Endometrium (tissue), 2 donors: ENCODE measurements around the gene ZNF485.
"Not testable (repeated sequence)": the region's sequence is repeated elsewhere in the genome, so short reads cannot be mapped to it uniquely, and the experiment has no call there.

Source experiments
- FAIRE-seq: peaks from 2 replicates; lab custom pipeline; 2012; peaks lifted over from hg19 to GRCh38; lab: Jason Lieb, UNC
- donor health status: control.
- donor health status: control.

The ZNF485 gene

DNA sequence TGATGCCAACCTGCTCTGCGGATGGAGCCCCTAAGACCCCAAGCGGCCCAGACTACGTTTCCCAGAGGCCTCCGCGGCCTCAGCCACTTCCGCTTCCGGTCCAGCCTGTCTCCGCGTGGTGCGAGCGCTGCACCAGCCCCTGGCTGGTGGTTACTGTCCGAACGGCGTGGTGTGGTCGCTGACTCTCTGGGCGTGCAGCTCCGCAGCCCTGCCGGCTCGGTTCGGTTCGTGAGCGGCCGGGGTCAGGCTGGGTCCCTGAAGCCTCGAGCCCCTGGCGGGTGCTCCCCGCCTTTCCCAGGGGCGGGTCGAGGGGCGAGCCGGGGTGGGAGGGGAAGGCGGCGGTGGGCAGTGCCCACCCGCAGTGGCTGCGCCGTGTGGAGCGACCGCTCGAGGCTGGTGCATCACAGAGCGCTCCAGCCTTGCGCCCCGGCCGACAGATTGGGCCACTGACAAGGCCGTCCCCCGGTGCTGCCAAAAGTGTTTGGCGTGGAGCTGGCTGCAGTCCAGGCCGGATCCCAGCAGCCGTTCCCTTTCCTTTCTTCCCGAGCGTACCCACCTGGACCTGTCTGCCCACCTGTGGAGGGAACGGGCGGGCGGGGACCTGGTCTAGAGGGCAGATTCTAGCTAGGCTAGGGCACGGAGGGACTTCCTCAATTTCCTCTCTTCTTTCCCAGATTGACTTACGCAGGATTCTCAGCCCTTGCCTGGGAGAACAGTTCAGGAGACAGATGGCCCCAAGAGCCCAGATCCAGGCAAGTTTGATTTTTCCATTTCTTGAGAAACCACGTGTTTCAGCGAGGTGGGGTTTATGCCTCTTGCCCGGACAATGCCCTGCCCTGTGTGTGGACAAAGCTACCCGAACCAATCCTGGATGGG lies at the start of gene ZNF485:
Gene ZNF485, plus strand, starts transcription at position 116 of the 876 bp plus-strand sequence. Its CDS starts 613 bp downstream, at position 729.
- no peak for FAIRE-seq

DNA sequence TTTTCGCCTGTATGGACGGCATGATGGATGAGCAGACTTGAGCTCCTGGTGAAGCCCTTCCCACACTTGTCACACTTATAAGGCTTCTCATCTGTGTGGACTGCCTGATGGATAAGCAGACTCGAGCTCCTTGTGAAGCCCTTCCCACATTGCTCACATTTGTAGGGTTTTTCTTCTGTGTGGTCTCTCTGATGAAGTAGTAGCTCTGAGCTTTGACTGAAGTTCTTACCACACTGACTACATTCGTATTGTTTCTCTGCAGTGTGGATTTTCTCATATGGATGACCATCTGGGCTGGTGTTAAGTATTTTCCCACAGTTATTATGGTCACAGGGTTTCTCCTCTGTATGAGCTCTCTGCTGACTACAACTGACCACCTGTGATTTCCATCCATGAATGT lies 49.0 kb upstream of the ZNF485 start:
- FAIRE-seq: no peak

DNA sequence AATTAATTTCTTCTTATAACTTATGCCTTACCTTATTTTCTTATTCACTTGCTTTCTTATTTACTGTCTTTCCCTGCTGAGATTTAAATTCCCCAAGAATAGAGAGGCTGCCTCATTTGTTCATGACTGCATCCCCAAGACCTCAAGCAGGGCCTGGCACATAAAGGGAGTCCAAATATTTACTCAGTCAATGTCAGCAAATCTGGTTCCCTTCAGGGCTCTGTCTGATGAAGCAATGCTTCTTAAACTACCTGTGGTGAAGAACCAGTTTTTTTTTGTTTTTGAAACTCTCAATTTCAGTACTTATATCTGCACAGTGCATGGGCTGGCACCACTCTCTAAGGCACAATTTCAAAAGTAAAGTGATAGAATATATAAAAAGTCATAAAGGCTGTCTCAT lies 36.6 kb upstream of the ZNF485 start:
- FAIRE-seq: no peak

DNA sequence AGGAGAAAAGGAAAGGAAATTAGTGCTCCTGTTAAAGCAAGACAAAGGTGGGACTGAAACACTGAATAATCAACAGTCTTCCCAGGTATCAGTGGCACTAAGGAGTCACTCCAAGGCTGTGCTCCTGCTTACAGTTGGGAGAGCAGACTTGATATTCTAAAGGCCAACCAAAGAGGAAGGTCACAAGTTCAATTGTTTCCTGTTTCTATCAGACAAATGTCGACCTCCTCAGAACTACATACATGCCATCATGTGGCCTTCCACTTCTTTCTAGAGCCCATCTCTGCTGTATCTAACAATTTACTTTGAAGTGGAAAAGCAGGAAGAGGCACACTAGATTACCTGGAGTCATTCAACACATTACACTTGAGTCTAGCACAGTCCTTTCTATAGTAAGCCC lies 35.3 kb upstream of the ZNF485 start:
- no peak for FAIRE-seq

DNA sequence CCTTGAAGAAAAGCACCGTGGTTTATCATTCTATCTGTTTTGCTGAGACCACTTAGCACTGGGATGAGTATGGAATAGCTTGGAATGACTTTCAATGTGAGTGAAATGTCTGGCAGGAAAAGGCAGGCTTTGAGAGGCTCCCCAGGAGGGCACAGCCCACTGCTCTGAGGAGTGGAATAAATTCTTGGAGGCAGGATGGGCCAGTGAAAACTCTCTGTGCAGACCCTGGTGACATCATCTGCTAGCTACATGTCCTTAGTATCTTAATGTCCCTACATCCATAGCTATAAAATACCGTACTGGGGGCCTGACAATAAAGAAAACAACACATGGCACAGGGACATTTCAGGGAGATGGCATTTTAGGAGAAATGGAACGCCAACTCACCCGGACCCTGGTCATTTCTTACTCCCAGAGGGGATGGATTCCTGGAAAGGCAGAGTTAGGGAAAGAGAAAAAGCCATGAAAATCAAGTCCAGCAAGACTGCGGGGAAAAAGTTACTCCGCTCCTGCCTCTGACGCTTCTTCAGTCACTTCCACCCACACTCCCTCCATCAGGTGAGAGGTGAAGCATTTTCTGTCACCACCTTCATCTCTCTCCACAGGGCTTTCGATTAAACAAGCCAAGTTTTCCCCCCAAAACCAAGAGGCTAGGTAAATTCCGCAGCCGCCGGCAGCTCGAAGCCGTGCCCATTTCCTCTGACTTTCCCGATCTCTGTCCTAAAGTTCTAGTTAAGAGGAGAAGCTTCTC lies 32.8 kb upstream of the ZNF485 start:
- FAIRE-seq: no peak

DNA sequence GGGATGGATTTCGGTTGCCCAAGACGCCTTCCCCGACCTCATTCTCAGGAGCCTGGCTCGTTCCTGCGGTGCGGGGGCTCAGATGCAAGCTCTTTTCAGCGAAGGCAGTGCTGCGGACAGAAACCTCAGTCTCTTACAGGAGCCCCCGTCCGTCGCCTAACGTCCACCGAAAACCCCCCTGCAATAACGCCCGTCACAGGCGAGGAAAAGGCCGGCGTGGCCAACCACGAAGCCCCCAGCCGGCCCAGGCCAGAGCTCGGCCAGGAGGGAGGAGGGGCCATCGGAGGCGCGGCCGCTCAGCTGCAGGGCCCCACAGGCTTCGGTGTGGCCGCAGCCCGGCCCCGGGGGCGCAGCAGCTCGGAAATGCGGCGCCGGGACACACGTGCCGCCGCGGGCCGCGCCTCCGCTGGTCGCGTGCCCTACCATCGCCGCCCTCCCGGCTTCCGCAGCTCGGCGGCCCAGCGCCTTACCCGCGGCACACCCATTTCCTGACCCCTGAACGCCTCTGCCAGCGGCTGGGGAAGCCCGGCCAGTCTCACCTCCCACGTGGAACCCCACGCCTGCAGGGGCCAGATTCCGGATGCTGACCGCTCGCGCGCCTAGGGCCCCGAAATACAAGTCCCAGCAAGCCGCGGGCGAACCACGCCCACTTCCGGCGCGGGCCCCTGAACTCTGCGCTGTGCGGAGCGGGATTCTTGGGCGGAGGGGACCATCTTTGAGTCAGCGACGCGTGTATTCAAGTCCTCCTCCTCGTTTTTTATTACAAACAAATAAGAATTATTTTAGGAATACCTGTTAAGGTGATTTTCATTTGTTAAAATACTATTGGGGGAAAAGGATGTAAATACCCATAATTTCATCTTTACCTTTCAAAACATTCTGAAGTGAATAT lies 32.0 kb upstream of the ZNF485 start, which contains the start of gene ZNF239:
Gene ZNF239, minus strand, starts transcription at position 616 of the 892 bp plus-strand sequence. CDS start 16,537 bp downstream, outside the sequence.
- peak; percentile 86 for FAIRE-seq

DNA sequence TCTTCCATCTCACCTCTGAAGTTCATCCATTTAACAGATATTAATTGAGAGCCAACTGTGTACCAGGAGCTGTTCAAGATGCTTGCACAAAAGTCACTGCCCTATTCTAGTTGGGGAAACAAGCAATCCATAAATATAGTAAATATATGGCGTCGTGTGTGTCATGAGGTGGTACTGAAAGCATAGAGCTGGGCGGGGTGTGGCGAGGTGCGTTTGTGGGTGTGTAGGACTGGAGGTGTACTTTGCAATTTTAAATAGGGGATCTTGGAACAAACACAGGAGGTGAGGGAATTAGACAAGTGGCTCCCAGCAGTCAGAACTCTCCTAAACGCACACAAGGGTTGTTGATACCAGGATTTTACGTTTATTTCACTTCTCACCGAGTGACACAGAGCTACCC lies 31.3 kb upstream of the ZNF485 start:
- FAIRE-seq: no peak

DNA sequence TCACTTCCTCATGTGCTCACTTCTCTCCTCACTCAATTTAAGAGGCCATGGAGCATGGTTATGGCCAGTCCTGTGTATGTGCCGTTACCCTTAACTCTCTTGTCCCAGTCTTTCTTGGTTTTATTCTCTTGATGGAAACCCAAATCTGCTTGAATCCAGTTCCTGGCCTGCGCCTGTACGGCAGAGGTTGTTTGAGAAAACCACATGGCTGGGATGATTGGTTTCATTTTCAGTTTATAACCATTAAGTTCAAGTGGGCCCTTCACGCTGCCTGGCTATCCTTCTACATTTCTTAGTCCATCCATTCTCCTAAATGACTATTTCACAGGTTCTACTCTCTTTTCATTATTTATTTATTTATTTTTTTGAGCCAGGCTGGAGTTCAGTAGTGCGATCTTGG lies 30.2 kb upstream of the ZNF485 start:
- FAIRE-seq: no peak

DNA sequence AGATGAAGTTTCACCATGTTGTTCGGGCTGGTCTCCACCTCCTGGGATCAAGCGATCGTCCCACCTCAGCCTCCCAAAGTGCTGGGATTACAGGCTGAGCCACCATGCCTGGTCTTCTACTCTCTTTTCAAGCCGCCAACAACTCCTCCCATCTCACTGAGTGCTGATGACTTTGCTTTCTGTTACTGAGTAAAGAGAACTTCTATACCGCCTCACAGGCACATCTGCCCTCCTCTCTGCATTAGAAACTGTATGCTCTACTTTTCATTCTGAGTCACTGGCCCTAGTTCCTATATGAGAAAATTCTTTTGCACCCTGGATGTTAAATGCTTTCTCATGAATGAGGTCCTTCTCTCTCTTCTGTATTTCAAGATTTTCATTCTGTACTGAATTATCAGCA lies 29.7 kb upstream of the ZNF485 start:
- no peak for FAIRE-seq

DNA sequence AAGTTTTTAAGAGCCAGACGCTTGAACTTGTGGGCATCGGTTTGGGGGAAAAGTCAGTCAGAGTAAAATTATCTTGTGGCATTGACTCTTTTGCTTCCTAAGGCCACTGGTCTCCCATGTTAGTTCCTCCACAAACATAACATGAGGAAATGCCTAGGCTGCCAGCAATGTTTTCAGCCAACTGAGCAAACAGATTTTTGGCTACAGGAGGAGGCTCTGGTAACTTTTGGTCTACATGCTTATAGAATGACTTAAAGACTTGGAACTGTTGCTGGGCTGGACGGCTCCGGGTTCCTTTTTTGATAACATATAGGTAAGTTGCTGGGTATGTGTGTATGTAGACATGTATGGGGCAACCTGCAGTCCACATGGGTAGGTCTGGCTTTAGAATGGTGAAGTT lies 22.2 kb upstream of the ZNF485 start:
- FAIRE-seq: no peak

DNA sequence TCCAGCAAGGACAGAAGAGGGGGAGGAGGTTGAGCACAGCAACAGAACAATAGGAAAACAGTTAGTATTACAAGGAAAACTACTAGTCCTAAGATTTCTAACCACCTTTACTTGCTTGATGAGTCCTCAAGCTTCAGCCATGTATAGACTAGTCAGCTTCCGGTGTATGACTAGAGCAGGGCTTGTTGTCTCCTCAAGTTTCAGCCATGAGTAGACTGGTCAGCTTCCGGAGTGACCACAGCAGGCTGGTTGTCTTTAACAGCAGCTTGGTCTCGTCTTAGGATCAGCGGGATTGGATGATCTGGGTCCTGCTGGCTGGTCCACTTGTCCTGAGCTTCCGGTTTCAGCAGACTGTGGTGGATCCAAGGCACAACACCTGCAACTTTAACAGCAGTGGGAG lies 21.2 kb upstream of the ZNF485 start:
- no peak for FAIRE-seq

DNA sequence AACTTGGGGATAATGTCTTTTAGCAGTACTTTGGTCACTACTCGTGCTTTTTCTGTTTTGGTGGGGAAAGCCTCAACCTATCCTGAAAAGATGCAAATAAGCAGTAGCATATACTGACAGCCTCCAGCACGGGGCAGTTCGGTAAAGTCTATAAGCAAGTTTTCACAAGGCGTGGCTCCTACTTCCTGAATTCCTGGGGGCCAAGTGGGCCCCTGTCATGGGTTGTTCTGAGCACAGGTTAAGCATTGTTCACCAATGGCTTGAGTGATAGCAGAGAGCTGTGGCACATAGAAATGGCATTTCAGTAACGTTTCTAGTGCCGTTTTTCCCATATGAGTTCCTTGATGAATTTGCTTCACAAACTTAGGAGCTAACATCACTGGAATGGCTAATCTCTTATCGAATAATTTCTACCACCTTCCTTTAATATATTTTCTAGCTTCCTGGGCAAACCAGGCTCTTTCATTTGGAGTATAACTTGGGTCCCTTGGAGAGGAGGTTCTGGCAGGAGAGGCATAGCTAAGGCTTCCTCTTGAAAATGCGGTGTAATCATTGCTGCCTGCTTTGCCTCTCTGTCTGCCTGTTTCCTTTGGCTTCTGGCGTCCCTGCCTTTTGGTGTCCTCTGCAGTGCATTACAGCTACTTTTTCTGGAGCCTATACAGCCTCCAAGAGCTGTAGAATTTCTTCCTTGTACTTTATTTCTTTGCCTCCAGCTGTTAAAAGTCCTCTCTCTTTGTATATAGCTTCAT lies 20.1 kb upstream of the ZNF485 start:
- no peak for FAIRE-seq

DNA sequence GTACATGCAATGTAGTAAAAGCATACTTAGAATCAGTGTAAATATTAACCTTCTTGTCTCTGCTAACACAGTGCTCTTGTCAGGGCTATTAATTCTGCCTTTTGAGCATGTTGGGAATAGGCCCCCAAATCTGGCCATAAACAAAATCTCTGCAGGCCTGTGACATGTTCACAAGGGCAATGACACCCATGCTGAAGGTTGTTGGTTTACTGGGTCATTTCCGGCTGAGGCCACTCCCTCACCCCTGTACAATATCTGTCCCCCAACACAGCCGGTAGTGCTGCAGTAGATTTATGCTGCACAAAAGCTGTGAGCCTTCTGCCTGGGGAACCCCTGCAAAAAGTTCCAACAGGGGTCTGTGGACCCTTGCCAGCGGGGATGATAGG lies 19.5 kb upstream of the ZNF485 start:
- not testable (repeated sequence) for FAIRE-seq

DNA sequence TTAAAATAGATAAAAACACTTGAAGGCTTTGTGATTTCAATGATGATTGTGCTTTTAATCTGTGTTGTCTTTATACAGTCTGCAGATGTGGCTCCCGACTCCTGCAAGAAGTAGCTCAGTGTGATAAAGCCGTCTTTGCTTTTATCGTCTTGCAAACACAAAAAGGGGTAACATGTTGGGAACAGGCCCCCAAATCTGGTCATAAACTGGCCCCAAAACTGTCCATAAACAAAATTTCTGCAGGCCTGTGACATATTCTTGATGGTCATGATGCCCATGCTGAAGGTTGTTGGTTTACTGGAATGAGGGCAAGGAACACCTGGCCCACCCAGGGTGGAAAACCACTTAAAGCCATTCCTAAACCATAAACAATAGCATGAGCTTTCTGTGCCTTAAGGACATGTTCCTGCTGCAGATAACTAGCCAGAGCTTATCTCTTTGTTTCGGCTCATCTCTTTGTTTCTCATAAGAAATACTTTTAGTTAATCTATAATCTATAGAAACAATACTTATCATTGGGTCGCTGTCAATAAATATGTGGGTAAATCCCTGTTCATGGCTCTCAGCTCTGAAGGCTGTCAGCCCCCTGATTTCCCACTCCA lies 14.8 kb upstream of the ZNF485 start:
- no peak for FAIRE-seq

DNA sequence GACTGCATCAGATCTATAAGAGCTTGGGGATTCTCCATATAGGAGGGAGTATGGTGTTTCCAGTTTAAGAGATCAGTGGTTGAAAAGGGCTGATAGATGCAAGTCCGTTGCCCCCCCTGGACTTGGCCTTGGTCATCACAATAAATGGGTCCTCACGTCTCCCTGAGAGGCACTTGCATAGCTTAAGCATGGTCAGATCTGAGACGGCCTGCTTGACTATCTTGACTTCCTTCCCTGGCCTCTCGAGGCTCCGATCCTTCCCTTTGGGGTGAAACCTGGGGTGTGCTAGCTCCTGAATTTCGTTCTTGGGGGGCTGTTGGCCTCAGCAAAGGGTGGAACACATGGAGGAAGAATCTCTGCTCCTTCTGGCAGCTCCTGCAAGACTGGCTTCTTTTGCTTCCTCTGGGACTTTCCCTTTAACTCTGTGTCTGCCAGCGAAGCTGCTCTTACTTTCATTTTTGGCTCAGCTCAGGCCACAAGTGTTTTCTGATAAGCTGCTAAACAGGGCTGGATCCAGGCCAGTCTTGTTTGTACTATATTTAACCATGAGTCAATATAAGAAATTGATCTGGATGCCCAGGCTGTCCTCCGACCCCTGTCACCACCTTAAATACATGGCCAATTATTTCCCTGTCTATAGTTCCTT lies 11.2 kb upstream of the ZNF485 start:
- FAIRE-seq: no peak

DNA sequence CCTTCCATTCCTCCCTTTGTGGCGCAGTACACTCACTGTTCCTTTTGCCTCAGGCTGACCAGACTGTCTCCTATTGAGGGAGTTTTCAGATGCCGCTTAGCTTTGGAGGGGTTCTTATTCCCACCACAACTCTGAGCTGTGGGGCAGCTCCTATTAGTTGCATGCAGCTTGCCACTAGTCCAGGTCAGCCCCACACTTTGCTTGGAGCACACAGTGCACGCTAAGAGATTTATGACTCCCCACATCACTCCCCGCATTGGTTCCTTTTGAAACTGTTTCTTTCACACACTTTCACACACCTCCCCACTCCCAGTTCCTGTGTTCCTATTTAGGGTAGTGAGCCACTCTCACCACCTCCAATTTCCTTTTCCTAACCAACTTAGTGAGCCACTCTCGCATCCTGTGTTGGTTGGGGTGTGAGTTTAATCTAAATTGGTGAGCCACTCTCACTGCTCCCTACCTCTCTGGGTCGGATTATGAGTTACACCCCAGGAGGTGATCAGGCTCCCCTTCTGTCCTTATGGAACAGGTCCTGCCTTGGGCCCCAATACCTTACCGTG lies 10.4 kb upstream of the ZNF485 start:
- FAIRE-seq: no peak

DNA sequence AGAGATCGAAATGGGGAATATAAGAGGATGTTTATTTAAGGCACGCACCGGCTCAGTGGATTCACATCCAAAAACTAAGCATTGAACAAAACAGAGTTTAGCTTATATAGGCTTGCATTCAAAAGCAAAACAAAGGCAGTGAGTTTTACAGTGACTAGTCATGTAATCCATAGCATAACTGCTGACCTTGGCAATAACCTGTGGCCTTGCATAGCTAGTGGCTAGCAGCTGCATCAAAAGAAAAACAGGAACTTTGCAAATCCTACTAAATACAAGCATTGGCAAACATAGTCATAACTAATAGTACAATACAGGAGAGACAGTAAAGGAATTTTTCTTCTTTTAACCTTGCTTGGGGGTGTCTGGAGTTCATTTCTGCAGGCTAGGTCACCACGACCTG lies 9.7 kb upstream of the ZNF485 start:
- no peak for FAIRE-seq

DNA sequence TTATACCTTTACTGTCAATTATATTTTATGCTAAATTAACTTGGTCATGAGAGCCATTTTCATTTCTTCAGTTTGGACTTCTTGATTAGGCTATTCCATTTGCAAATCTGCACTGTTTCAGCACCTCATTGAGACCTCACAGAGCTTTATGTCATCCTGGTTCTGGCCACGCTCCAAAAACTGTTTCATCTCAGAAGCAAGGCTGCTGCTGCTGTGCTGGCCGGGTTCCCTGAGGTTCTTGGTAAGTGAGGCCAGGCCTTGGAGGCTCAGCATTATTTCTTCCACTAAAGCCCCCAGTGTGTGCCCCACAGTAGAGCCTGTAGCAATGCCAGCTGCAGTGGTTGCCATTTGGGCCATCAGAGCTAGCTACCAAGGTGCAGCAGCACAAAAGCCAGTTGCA lies 7.8 kb upstream of the ZNF485 start:
- FAIRE-seq: no peak

DNA sequence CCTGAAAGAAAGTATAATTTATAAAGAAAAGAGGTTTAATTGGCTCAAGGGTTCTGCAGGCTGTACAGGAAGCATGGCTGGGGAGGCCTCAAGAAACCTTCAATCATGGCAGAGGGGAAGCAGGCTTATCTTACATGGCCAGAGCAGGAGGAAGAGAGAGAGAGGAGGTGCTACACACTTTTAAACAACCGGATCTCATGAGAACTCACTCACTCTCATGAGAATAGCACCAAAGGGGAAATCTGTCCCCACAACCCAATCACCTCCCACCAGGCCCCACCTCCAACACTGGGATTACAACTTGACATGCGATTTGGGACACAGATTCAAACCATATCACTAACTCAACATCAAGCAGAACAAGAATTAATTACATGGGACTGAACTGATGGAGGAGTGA lies 6.9 kb upstream of the ZNF485 start:
- no peak for FAIRE-seq

DNA sequence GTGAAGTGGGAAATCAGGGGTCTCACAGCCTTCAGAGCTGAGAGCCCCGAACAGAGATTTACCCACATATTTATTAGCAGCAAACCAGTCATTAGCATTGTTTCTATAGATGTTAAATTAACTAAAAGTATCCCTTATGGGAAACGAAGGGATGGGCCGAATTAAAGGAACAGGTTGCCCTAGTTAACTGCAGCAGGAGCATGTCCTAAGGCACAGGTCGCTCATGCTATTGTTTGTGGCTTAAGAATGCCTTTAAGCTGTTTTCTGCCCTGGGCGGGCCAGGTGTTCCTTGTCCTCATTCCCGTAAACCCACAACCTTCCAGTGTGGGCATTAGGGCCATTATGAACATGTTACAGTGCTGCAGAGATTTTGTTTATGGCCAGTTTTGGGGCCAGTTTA lies 4.7 kb upstream of the ZNF485 start:
- FAIRE-seq: not testable (repeated sequence)
